Loucy (cell line): Measurements from ENCODE around the gene CYP4F12.

Source experiments
- H2AFZ ChIP-seq: fragments of 200-600 bp; sonication (generic); 2 replicates; pipeline ENCODE4 v1.6.0; 2016; ENCODE audit warnings: antibody characterized with exemption, mild to moderate bottlenecking, low read length, moderate library complexity
- H3F3A ChIP-seq: fragments of 200-600 bp; 2 replicates; pipeline ENCODE4 v1.6.0; 2016; ENCODE audit warnings: antibody characterized with exemption, low read depth, mild to moderate bottlenecking
- H3K27me3 ChIP-seq: fragments of 200-600 bp; sonication (generic); 2 replicates; pipeline ENCODE4 v1.6.1; 2014; ENCODE audit warnings: low read length, mild to moderate bottlenecking; ENCODE audit not compliant: insufficient read depth, poor library complexity, severe bottlenecking
- H3K36me3 ChIP-seq: fragments of 200-600 bp; sonication (generic); 2 replicates; pipeline ENCODE4 v1.6.1; 2016; ENCODE audit warnings: low read length; ENCODE audit not compliant: insufficient read depth
- H3K4me1 ChIP-seq: fragments of 200-600 bp; sonication (generic); 2 replicates; pipeline ENCODE4 v1.5.1; 2014; ENCODE audit warnings: low read length, mild to moderate bottlenecking; ENCODE audit not compliant: insufficient read depth, poor library complexity, severe bottlenecking
- H3K4me2 ChIP-seq: fragments of 200-600 bp; sonication (generic); 2 replicates; pipeline ENCODE4 v1.6.0; 2014; ENCODE audit warnings: antibody characterized with exemption, low read length, low read depth, mild to moderate bottlenecking; ENCODE audit not compliant: poor library complexity, severe bottlenecking
- H3K4me3 ChIP-seq: fragments of 200-600 bp; sonication (generic); 2 replicates; pipeline ENCODE4 v1.5.1; 2014; ENCODE audit warnings: low read length, mild to moderate bottlenecking, mixed read lengths; ENCODE audit not compliant: poor library complexity, severe bottlenecking
- H3K79me2 ChIP-seq: fragments of 200-600 bp; sonication (generic); 2 replicates; pipeline ENCODE4 v1.6.1; 2014; ENCODE audit warnings: low read length; ENCODE audit not compliant: insufficient read depth
- H3K9ac ChIP-seq: fragments of 200-600 bp; sonication (generic); 2 replicates; pipeline ENCODE4 v1.6.0; 2014; ENCODE audit warnings: mild to moderate bottlenecking, low read depth, low read length, moderate library complexity; ENCODE audit not compliant: poor library complexity, severe bottlenecking
- H3K9me2 ChIP-seq: fragments of 200-600 bp; sonication (generic); replicated peaks from 2 replicates; pipeline ENCODE4 v1.6.1; 2016; ENCODE audit warnings: low read depth, low read length, mixed read lengths
- H3K9me3 ChIP-seq: fragments of 200-600 bp; sonication (generic); 2 replicates; pipeline ENCODE4 v1.6.1; 2014; ENCODE audit warnings: mild to moderate bottlenecking, antibody characterized with exemption, low read length, low read depth; ENCODE audit not compliant: insufficient read depth
- H4K20me1 ChIP-seq: fragments of 200-600 bp; sonication (generic); 2 replicates; pipeline ENCODE4 v1.6.0; 2014; ENCODE audit warnings: antibody characterized with exemption, low read length, mild to moderate bottlenecking; ENCODE audit not compliant: insufficient read depth, poor library complexity, severe bottlenecking
- CTCF ChIP-seq: fragments of 200-600 bp; sonication (generic); conservative IDR thresholded peaks from 2 replicates; pipeline ENCODE4 v1.5.1; 2014; ENCODE audit warnings: mild to moderate bottlenecking, antibody characterized with exemption, low read length
- EZH2phosphoT487 ChIP-seq: fragments of 200-600 bp; IDR thresholded peaks from 2 replicates; pipeline ENCODE4 v1.6.1; 2018; ENCODE audit warnings: antibody characterized with exemption, mild to moderate bottlenecking, moderate library complexity, borderline replicate concordance

The CYP4F12 gene

GRCh38 chr19:15651791-15652190 is 21.1 kb upstream of the CYP4F12 start:
- Histone ChIP-seq H3K9me2 (no peaks in the 10 kb centered on the region), H3K9me3 (no peaks in the 10 kb centered on the region), H3K4me3 (no peak overlapping the region), H3F3A (no peaks in the 10 kb centered on the region), H3K4me2 (no peak overlapping the region), H3K36me3 (no peaks in the 10 kb centered on the region), H4K20me1 (no peaks in the 10 kb centered on the region), H2AFZ (no peak overlapping the region), H3K4me1 (no peaks in the 10 kb centered on the region), H3K27me3 (no peaks in the 10 kb centered on the region), H3K9ac (no peak overlapping the region), H3K79me2 (no peaks in the 10 kb centered on the region)
- no peak for TF ChIP-seq CTCF
- no peak for TF ChIP-seq EZH2phosphoT487

GRCh38 chr19:15652559-15653278 is 20.2 kb upstream of the CYP4F12 start:
- TF ChIP-seq EZH2phosphoT487: no peak
- TF ChIP-seq CTCF: no peak
- Histone ChIP-seq H3F3A (no peaks in the 10 kb centered on the region), H3K9ac (no peak overlapping the region), H3K36me3 (no peaks in the 10 kb centered on the region), H3K79me2 (no peaks in the 10 kb centered on the region), H3K4me1 (no peaks in the 10 kb centered on the region), H2AFZ (no peak overlapping the region), H4K20me1 (no peaks in the 10 kb centered on the region), H3K9me3 (no peaks in the 10 kb centered on the region), H3K9me2 (no peaks in the 10 kb centered on the region), H3K4me3 (no peak overlapping the region), H3K4me2 (no peak overlapping the region), H3K27me3 (no peaks in the 10 kb centered on the region)

- Histone ChIP-seq H3K4me3 (no peak overlapping the region), H3K9ac (no peak overlapping the region), H3K9me3 (no peaks in the 10 kb centered on the region), H3K27me3 (no peaks in the 10 kb centered on the region), H3F3A (no peaks in the 10 kb centered on the region), H3K4me1 (no peaks in the 10 kb centered on the region), H3K36me3 (no peaks in the 10 kb centered on the region), H3K4me2 (no peak overlapping the region), H3K79me2 (no peaks in the 10 kb centered on the region), H3K9me2 (no peaks in the 10 kb centered on the region), H4K20me1 (no peaks in the 10 kb centered on the region), H2AFZ (no peak overlapping the region)
- TF ChIP-seq EZH2phosphoT487 (no peak), CTCF (no peak)
Observed at GRCh38 chr19:15656467-15656866, 16.4 kb upstream of the CYP4F12 start.
